ENCODE measurements around the gene DEPDC1B.

GRCh38 chr5:60633341-60633740, 66.6 kb downstream of the DEPDC1B start:
- TF ChIP-seq POLR2A (IDR thresholded peaks at IDR 0.05) (no peak), CTCF (IDR thresholded peaks at IDR 0.05) (no peak), EP300 (IDR thresholded peaks at IDR 0.05; ENCODE audit: low read depth) (no peak), POLR2AphosphoS5 (IDR thresholded peaks at IDR 0.05) (no peak)
